ENCODE results near the gene RAB4A. TPM values are rescaled to one million over a fixed set of nuclear protein-coding genes. Genes with fewer than 3 reads are reported as not detected.

RAB4A gene
- total RNA-seq, 4 donors from 2014 or later = 31.5 to 49.2 (median 39.9) TPM

DNA sequence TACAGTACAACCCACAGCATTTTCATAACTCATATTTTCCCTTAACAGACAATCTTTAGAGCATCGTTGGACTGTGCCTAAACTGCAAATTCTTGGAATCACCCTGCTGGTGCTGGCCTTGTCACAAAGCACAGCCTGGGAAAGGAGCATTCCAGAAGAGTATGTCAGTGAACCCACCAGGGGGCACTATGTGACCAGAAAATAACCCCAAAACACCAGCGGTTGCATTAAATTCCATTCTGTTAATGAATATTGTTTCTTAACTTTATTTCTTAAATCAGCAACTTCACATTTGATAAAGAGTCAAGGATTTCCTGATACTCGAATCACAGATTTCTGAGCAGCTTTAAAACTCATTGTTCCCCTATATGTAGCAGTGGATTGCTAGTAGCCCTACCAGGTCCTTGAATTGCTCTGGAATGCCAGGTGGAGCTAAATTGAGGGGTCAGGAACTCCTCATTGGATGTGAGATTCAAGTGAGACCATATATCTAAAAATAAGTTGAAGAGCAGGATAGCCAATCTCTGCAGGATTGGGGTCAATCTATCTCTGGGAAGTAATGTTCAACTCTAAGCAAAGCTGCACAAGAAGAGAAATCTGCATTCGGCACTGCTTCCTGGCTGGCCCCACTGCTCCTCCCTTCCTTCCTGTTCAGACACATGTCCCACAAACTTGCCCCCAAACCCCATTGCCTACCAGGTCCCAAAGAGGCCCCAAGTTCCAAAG lies 12.7 kb upstream of the RAB4A start:
- peak; percentile 62 to 65 for DNase-seq
- H3K4me3 ChIP-seq = no peak overlapping the region
- H3K36me3 ChIP-seq = no peaks in the 10 kb centered on the region
- no peak overlapping the region for H3K27ac ChIP-seq
- intact Hi-C loops (cut with DNase I; ENCODE audit: low total_unique reads) = no loop called here
- no peaks in the 10 kb centered on the region for H3K27me3 ChIP-seq
- no peaks in the 10 kb centered on the region for H3K9me3 ChIP-seq
- no peak for TF ChIP-seq POLR2A (IDR thresholded peaks at IDR 0.05)
- TF ChIP-seq, protein P1, sequence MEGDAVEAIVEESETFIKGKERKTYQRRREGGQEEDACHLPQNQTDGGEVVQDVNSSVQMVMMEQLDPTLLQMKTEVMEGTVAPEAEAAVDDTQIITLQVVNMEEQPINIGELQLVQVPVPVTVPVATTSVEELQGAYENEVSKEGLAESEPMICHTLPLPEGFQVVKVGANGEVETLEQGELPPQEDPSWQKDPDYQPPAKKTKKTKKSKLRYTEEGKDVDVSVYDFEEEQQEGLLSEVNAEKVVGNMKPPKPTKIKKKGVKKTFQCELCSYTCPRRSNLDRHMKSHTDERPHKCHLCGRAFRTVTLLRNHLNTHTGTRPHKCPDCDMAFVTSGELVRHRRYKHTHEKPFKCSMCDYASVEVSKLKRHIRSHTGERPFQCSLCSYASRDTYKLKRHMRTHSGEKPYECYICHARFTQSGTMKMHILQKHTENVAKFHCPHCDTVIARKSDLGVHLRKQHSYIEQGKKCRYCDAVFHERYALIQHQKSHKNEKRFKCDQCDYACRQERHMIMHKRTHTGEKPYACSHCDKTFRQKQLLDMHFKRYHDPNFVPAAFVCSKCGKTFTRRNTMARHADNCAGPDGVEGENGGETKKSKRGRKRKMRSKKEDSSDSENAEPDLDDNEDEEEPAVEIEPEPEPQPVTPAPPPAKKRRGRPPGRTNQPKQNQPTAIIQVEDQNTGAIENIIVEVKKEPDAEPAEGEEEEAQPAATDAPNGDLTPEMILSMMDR (IDR thresholded peaks at IDR 0.05) = peak; percentile 70 to 84 (median 78)
- no peaks in the 10 kb centered on the region for H3K4me1 ChIP-seq

DNA sequence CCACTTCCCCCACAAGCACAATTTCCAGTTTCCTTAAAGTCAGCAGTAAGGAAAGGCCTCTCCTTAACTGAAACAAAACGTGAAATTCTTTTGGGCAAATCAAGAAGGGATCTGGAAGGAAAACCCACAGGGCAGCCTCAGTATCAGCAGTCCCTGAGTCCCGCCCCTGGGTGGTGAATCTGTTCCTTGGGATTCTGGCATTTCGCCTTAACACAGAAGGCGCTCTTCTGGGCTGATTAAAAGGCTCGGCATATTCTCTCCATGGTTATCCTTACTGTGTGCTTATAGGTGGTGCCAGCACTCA lies 12.2 kb upstream of the RAB4A start:
- H3K27me3 ChIP-seq = no peaks in the 10 kb centered on the region
- H3K36me3 ChIP-seq = no peaks in the 10 kb centered on the region
- no peaks in the 10 kb centered on the region for H3K4me1 ChIP-seq
- no peak overlapping the region for H3K27ac ChIP-seq
- TF ChIP-seq, protein P1 (IDR thresholded peaks at IDR 0.05) = no peak
- no peak for TF ChIP-seq POLR2A (IDR thresholded peaks at IDR 0.05)
- no peaks in the 10 kb centered on the region for H3K9me3 ChIP-seq
- intact Hi-C loops (cut with DNase I; ENCODE audit: low total_unique reads) = no loop called here
- no peak overlapping the region for H3K4me3 ChIP-seq
- no peak for DNase-seq

DNA sequence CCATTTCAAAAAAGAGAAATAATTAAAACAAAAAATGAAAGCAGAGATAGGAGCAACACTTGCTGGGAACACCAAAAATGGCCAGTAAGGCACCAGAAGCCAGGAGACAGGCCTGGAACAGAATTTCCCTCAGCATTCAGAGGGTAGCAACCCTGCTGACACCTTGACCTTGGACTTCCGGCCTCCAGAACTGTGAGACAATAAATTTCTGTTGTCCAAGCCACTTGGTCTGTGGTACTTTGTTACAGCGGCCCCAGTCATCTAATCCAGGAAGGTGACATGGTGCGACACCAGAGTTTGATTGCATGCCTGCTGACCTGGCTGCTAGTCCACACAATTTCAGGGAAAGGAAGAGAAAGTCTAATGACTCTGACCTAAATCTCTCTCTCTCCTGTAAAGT lies 10.6 kb upstream of the RAB4A start:
- intact Hi-C loops (cut with DNase I; ENCODE audit: low total_unique reads) = no loop called here
- no peak for DNase-seq
- H3K27ac ChIP-seq = no peak overlapping the region
- no peaks in the 10 kb centered on the region for H3K36me3 ChIP-seq
- H3K4me3 ChIP-seq = no peak overlapping the region
- no peaks in the 10 kb centered on the region for H3K9me3 ChIP-seq
- no peaks in the 10 kb centered on the region for H3K27me3 ChIP-seq
- TF ChIP-seq, protein P1 (IDR thresholded peaks at IDR 0.05) = no peak
- TF ChIP-seq POLR2A (IDR thresholded peaks at IDR 0.05) = no peak
- H3K4me1 ChIP-seq = no peaks in the 10 kb centered on the region

DNA sequence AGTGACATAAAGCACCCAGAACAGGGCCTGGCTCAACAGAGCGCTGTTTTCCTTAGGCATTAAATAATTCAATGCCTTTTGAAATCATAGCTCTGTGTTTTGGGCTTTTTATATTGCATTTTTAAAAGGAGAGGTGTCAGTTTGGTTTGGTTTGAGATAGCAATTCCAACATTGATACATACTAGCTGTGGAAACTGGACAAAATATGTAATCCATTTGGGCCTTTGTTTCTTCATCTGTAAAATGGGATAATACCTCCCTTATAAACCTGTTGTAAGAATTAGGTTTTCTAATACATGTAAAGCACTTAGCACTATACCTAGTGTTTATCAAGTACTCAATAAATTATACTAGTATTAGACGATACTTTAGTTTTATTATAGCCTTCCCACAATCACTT lies 8.7 kb upstream of the RAB4A start:
- intact Hi-C loops (cut with DNase I; ENCODE audit: low total_unique reads) = no loop called here
- no peak for DNase-seq
- TF ChIP-seq, protein P1 (IDR thresholded peaks at IDR 0.05) = no peak
- no peak for TF ChIP-seq POLR2A (IDR thresholded peaks at IDR 0.05)
- Histone ChIP-seq H3K4me1 (no peaks in the 10 kb centered on the region), H3K4me3 (no peak overlapping the region), H3K36me3 (no peaks in the 10 kb centered on the region), H3K27ac (no peak overlapping the region), H3K27me3 (no peaks in the 10 kb centered on the region), H3K9me3 (no peaks in the 10 kb centered on the region)

DNA sequence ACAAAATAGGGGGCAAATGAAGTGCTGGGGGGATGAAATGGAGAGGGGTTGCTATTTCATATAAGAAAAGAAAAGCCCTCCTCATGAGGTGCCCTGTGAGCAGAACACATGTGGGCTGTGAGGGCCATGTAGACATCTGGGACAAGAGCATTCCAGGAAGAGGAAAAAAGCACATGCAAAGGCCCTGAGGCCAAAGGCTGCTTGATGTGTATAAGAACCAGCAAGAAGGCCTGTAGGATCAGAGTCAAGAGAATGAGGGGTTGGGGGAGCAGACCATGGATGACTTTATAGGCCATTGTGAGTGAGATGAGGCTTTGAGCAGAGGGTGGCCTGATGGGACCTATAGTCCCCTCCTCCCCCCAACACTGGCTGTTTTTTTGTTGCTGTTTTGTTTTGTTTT lies 7.7 kb upstream of the RAB4A start:
- Histone ChIP-seq H3K9me3 (no peaks in the 10 kb centered on the region), H3K4me1 (no peaks in the 10 kb centered on the region), H3K27me3 (no peaks in the 10 kb centered on the region), H3K27ac (no peak overlapping the region), H3K4me3 (no peak overlapping the region), H3K36me3 (no peaks in the 10 kb centered on the region)
- TF ChIP-seq POLR2A (IDR thresholded peaks at IDR 0.05) = no peak
- TF ChIP-seq, protein P1 (IDR thresholded peaks at IDR 0.05) = no peak
- no peak for DNase-seq
- intact Hi-C loops (cut with DNase I; ENCODE audit: low total_unique reads) = no loop called here

All from uterus (tissue), 4 donors.